ENCODE measurements around the gene FYCO1. TPM values are rescaled to one million over a fixed set of nuclear protein-coding genes. Genes with fewer than 3 reads are reported as not detected.

The FYCO1 gene
- total and polyA plus RNA-seq, 2 of the 8 experiments (the other 6 are each of a cell fraction or from before 2014, with no cell fraction given), result 4.8 to 10.8 TPM

GRCh38 chr3:46017720-46018119 lies 22.1 kb upstream of the FYCO1 start (continued):
- TF ChIP-seq GTF2F1 (IDR thresholded peaks at IDR 0.05; ENCODE audit: borderline replicate concordance, low read depth, low read length) (no peak), POLR2AphosphoS5 (IDR thresholded peaks at IDR 0.05; ENCODE audit: low read depth, low read length) (no peak)
